Cardiac septum (tissue), 1 donor: ENCODE results near the gene TATDN2. TPM values are rescaled to one million over a fixed set of nuclear protein-coding genes. Genes with fewer than 3 reads are reported as not detected.

Experiments used
- DNase-seq: peaks from one replicate; pipeline ENCODE4 v3.0.0-alpha.2; 2020; ENCODE audit warnings: low spot score
- intact Hi-C: fragments of 100-400 bp; cut with DNase I; formaldehyde crosslinking; loops from one replicate; pipeline ENCODE4 v1.14.0; 2022
- long read RNA-seq: library from polyadenylated mRNA; unstranded; transcript quantifications from one replicate; pipeline ENCODE4 v2.0.0, GENCODE V29; 2021
- total RNA-seq: library from RNA; stranded (reverse); fragmentation: NEBNext Ultra II Directional; extraction: Animal tissue kit (Norgen Biotek cat#: 25700); gene quantifications from one replicate; pipeline ENCODE4 v1.2.1, GENCODE V29; 2021
- donor health status: DM: no; HTN: no; CAD: no.

TATDN2 gene, protein sequence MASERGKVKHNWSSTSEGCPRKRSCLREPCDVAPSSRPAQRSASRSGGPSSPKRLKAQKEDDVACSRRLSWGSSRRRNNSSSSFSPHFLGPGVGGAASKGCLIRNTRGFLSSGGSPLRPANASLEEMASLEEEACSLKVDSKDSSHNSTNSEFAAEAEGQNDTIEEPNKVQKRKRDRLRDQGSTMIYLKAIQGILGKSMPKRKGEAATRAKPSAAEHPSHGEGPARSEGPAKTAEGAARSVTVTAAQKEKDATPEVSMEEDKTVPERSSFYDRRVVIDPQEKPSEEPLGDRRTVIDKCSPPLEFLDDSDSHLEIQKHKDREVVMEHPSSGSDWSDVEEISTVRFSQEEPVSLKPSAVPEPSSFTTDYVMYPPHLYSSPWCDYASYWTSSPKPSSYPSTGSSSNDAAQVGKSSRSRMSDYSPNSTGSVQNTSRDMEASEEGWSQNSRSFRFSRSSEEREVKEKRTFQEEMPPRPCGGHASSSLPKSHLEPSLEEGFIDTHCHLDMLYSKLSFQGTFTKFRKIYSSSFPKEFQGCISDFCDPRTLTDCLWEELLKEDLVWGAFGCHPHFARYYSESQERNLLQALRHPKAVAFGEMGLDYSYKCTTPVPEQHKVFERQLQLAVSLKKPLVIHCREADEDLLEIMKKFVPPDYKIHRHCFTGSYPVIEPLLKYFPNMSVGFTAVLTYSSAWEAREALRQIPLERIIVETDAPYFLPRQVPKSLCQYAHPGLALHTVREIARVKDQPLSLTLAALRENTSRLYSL
- 19.8 TPM for total RNA-seq
- long read RNA-seq, full-length matches to known transcripts = 1 of 5 reads
- long read RNA-seq, partial matches to known transcripts = 4 of 5 reads
- long read RNA-seq, other reads (novel, unspliced or antisense) = 0 of 5 reads

DNA sequence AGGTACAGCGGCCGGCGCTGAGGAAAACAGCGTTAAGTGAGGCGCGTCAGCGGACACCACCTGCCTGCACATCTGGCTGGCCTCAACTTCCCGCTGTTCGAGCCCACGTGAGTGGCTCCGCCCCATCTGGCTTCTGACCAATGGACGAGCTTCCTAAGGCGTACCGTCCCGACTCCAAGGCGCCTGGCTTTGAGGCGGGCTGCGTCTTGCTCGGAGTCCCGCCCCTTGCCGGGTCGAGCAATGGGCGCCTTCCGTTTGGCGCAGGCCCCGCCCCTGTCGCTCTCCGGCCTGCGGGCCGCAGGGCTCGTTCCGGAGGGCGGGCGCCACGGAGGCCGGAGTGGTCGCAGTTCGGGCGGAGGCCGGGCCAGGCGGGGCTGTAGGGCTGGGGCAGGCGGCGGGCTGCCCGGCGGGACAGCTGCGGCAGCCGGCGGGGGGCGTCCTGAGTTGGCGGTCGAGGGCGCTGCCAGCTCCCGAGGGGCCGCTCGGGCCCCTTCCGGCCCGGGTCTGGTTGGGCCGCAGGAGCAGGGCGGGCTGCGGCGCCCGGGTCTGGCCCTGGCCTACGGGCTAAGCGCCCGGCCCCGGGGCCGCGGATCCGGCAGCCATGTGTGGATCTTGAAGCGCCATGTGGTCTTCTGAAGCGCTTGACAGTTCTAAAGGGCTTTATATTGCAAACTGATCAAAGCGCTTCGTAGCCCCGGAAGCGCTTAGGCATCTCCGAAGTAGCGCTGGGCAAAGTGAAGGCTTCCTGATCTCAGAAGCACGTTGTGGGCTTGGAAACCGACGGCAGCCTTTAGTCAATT, at the start of gene TATDN2:
TATDN2 (plus strand) TSS at position 276 of the 800 bp plus-strand sequence. CDS start 742 bp downstream, outside the sequence.
- intact Hi-C loops = loop anchor here (5.0 kb wide), 1 partner anchor 69 kb away; no protein-coding TSS in a partner anchor
- peak; percentile 99 for DNase-seq

DNA sequence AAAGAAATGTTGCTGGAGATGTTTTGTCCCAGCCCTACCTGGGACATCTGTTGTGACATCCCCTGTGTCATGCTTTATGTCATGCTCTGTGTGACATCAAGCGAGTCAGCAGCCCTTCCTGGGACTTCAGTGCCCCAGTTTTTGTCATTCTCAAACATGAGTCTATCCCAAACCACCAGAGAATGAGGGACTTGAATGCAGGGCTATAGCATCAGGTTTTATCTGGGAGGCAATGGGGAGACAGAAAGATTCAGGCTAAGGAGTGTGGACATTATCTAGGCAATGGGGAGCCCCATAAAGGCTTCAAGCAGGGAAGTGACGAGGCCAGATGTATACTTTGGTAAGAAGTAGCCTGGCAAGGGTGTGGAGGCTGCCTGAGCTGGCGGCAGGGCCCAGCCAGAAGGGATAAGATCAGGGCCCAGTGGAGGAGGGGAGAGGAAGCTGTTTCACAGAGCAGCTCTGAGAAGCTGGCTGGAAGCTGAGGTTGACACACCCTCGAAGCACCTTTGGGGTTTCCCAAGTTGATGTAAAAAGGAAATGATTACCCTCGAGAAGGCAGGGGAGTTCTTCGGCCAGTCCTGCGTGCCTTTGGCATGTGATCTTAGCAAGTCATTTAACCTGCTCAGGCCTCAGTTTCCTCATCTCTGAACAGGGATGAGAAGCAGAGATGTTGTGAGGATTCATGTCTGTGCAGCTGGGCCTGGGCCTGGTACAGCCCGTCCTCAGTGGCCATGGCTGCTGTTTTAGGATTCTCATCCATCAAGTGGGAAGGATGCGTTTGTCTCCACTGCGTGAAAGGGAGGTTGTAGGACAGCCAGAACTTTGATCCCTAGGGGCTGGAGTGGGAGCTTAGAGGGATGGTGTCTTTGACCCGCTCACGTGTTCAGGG, 49.3 kb upstream of the TATDN2 start:
- no peak for DNase-seq
- intact Hi-C loops = no loop called here

DNA sequence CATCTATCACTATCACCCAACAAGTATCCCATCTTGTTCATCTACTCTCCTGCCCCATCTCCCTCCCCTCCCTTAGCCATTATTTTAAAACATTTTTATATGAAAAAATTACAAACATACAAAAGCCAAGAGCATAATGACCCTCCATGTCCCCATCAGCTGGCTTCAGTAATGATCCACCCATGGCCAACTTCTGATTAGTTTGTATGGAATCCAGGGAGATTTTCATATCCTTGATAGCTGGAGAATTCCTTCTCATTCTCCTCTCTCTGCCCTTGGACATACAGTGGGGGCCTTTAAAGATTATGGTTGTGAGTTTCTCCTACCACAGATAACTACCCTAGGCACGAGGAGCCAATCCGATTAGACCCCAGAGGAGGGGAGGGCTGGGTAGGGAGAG, 43.3 kb upstream of the TATDN2 start:
- intact Hi-C loops = no loop called here
- no peak for DNase-seq

DNA sequence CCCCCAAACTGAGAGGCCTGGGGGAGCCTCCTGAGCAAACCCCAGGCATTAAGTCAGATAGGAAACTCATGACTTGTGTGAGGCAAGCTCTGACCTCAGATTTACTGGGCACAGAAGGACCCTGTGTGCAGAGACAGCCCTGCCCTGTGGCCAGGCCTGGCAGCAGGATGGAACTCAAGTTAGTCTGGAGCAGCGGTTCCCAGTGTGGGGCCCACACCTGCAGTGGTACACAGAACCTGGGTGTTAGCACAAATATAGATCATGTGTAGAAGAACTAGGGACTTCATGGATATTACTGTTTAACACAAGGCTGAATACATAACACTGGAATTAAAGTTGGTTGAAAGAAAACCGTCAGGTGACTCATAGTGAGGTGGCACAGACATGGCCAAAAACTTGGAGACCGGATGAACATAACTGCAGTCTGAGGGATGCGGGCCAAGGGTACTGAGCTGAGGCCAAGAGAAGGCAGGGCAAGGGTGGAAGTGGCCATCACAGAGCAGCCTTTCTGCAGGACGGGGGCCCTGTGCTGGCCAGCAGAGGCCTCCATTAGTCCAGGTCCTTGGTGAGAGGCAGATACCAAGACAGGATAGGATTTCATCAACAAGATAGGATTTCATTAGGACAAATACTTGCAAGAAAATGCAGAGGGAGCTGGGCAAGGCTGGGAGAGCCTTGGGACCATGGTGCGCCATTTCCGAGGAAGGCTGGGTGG, 42.7 kb upstream of the TATDN2 start:
- intact Hi-C loops = no loop called here
- no peak for DNase-seq

DNA sequence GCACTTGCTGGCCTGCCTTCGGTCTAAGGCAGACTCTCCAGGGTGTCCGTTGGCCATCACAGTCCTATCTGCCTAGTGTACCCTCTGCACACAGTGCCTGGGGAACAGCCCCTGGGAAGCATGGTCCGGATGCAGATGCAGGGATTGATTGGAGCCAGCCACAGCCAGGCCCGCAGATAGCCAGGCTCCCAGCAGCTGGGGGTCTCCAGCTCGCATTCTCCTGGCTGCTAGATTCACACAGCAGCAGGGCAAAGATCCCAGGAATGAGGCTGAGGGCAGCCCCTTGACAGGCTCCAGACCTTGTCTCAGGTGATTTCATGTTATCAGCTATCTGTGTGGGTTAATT, 42.1 kb upstream of the TATDN2 start:
- intact Hi-C loops = no loop called here
- no peak for DNase-seq

DNA sequence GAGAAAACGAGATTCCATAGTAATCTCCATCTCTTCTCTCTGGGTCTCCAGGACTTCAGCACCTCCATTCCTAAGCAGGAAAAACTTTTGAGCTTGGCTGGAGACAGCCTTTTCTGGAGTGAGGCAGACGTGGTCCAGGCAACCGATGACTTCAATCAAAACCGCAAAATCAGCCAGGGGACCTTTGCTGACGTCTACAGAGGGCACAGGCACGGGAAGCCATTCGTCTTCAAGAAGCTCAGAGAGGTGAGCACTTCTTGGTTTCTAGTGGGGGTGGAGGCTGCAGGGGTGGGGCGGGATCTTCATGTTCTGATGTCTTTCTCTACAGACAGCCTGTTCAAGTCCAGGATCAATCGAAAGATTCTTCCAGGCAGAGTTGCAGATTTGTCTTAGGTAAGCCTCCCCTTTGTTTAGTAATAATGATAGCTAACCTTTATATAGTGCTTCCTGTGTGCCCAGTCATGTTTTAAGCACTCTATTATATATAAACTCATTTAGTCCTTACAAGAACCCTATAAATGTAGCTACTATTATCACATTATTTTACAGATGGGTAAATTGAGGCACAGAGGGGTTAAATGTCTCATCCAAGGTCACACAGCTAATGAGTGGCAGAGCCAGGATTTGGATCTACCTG, 35.0 kb upstream of the TATDN2 start:
- intact Hi-C loops = no loop called here
- no peak for DNase-seq

DNA sequence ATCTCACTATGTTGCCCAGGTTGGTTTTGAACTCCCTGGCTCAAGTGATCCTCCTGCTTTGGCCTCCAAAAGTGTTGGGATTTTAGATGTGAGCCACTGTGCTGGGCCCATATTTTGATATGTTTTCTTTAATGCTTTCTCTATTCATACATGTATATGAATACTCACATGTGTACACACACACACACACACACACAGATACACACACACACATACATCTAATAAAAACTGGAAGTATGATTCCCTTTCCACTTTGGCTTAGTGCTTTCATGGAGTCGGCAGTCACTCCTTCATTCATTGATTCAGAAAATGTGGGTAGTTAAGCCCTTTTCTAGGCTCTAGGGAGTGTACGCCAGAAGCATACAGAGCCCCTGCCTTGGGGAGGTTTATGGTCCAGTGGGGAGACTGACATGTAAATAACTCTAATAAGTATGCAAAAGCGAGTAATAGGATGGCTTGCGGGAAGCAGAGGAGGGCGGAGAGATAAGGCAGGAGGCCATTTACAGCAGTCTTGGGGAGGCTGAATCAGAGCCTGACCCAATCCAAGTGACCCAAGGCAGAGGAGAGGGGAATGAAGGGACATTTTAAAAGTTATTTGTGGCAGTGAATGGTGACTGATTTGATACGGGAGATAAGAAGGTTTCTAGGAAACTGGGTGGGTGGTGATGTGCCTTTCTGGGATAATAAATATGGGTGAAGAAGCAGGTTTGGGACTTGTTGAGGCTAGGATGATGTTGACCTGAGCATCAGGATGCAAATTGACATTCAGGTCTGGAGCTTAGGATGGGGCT, 32.5 kb upstream of the TATDN2 start:
- intact Hi-C loops = no loop called here
- DNase-seq = no peak

DNA sequence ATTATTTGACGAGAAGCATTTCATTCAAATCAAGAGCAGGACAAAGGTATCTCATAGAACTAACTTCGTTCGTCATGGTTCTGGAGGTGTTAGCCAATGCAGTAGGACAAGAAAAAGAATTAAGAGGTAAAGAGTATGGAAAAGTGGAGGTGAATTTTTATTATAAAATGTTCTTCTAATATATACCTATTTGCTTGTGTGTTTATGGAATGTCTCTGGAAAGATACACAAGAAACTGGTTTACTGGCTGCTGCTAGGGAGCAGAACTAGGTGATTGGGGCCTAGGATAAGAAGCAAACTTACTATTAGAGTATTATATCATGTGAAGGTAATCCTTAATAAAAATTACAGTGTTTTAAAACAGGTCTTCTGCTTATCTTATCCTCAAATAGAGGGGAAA, 30.9 kb upstream of the TATDN2 start:
- no peak for DNase-seq
- intact Hi-C loops = no loop called here

DNA sequence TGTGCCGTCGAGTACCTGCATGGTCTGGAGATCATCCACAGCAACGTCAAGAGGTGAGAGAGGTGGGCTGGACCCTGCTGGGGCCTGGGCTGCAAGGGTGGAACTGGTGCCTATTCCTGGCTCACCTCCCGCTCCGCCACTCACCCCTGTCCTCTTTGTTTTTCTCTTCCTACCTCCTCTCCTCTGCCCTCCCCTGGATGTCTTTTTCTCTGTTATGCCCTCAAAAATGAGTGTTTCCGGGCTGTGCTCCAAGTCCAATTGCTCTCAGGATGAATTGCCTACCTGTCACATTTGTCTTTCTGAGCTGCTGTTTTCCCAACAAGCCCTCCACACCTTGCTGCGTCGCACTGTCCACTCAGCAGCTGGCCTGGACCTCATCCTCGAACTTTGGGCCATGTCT, 28.5 kb upstream of the TATDN2 start:
- intact Hi-C loops = loop anchor here (5.0 to 10.0 kb wide), 4 partner anchors 32 to 505 kb away; partner anchors contain the start of genes CRELD1 and FANCD2
- no peak for DNase-seq

DNA sequence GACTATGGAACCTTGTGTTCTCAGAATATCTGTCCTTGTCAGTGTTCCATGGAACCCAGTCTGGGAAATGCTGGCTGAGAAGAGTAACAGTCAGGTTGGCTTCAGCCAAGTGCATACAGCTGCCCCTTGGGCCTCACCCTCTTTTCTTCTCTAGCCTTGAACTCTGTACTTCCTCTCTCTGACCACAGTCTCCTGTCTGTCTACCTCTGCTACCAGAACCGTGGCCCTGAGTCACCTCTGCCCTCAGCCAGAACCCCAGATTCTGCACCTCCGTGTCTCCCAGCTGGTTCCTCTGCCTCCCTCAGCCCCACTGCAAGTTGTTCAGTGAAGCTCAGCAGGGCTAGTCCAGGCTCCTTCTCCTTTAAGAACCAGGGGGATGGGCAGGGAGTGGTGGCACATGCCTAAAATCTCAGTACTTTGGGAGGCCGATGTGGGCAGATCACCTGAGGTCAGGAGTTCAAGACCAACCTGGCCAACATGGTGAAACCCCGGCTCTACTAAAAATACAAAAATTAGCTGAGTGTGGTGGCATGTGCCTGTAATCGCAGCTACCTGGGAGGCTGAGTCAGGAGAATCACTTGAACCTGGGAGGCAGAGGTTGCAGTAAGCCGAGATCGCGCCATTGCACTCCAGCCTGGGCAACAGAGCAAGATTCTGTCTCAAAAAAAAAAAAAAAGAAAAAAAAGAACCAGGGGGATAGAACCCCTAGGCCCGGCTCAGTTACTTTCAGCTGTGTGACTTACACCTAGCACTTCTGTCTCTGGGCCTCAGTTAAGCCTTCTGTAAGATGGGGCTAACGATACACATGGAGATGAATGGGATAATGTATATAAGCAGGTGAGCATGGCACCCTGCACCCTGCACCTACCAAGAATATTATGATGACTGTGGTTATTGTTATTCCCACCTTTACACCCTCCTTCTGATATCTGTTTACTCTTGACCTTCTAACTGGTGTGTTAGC, 24.3 kb upstream of the TATDN2 start:
- intact Hi-C loops = loop anchor here (5.0 to 10.0 kb wide), 4 partner anchors 37 to 509 kb away; partner anchors contain the start of genes CRELD1 and FANCD2

DNA sequence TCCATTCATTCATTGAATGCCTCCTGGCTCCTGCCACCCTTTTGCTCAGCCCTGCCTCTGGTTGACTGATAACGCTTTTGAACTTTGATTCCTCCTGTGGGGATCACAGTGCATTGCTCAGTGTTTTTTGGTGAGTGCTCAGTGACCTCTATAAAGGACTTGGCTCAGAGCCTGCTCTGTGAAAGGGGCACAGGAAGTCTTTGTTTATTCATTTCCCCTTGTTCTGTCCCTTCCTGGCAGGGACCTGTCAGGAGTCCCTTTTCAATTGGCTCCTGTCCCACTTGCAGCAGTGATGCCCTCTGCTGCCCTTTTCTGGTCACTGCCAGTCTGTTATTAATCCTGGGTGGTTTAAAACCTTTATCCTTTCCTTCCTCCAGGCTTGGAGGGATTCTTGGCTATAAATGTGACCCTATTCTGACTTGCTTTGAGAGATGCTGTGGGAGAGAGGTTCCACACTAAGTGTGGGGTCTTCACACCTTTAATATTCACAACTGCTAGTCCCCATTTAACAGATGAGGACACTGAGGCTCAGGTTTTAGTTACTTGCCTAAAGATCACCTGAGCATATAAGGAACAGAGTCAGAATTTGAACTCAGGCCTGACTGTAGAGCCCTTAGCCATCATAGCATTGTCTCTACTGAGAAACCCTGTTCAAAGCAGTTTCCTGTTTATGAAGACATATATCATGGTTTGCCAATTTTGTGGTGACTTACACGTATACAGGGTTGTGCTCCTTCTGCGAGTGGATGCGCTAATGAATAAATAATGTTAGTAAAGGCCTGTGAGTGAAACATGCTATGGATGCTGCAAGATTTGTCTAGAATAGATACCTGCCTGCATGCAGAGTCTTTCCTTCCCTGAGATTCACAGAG, 23.2 kb upstream of the TATDN2 start:
- intact Hi-C loops = loop anchor here (1.0 to 10.0 kb wide), 5 partner anchors 38 to 510 kb away; partner anchors contain the start of genes CRELD1, FANCD2 and IRAK2
- peak; percentile 85 for DNase-seq

More for the DNA sequence above, 24.3 kb upstream of the TATDN2 start:
- no peak for DNase-seq

DNA sequence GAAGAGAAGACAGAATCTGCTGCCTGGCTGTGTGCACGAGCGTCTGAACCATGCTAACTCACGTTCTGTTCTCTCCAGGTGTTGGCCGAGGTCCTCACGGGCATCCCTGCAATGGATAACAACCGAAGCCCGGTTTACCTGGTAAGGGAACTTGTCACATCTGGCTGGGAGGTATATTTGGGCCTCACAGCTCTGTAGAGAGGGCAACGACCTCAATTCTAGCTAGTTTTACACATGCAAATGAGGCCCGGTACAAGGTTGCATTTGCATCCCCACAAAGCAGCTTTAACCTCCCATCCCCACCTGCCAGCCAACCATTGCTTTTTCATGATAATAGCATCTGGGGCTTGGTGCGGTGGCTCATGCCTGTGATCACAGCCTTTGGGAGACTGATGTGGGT, 22.0 kb upstream of the TATDN2 start:
- no peak for DNase-seq
- intact Hi-C loops = loop anchor here (10.0 kb wide), 3 partner anchors 201 to 511 kb away; partner anchors contain the start of genes CRELD1 and FANCD2

DNA sequence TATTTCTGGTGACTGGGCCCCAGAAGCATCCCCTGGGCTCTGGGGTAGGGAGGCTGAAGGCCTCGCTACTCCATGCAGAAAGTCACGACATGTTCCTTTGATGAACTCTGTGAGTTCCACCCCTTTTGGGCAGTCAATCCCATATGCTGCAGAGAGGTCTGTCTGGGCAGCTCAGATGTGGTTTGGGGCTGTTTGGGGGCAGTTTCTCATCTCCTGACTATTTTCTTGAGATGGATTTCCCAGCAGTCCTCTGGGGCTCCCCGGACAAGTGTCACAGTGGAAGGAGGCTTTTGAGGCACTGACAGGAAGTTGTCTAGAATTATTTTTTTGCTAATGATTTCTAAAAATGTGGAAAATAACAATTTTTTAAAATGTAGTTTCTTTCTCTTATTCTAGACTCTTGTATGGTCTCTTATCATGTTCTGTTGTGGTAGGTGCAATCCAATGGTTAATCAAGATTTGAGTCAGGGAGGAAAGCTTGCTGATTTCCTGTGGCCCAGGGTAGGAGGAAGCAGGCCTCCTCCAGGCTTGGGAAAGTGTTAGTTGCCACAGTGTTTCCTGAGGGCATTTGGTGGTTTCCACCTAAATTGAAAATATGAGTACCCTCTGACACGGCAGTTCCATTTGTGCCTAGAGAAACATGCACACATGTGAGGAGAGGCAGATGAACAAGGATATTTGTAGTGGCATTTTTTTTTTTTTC, 19.9 kb upstream of the TATDN2 start:
- intact Hi-C loops = loop anchor here (10.0 kb wide), 3 partner anchors 204 to 514 kb away; partner anchors contain the start of genes CRELD1 and FANCD2

DNA sequence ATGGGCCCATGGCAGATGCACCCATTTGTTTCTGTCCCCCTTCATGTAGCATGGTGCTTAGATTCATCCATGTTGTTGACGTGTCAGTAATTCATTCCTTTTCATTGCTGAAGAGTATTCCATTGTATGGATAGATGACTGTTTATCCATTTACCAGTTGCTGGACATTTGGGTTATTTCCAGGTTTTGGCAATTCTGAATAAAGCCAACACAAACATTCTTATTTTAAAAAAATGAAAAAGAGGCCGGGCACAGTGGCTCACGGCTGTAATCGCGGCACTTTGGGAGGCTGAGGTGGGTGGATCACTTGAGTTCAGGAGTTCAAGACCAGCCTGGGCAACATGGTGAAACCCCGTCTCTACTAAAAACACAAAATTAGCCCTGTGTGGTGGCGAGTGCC, 18.7 kb upstream of the TATDN2 start:
- intact Hi-C loops = loop anchor here (10.0 kb wide), 3 partner anchors 205 to 515 kb away; partner anchors contain the start of genes CRELD1 and FANCD2
- no peak for DNase-seq

More for the DNA sequence above, 19.9 kb upstream of the TATDN2 start:
- DNase-seq = no peak
